HFF-Myc (cell line): ENCODE measurements around the gene CENPM.

Experiments used
- DNase-seq: peaks from one replicate; pipeline ENCODE4 v3.0.0-alpha.2; 2011; ENCODE audit warnings: low read depth; ENCODE audit errors: extremely low read depth
- H3K4me3 ChIP-seq: replicated peaks from 2 replicates; pipeline ENCODE4 v1.5.1; 2011; ENCODE audit warnings: low read depth, mild to moderate bottlenecking, control low read depth, low read length
- CTCF ChIP-seq: IDR thresholded peaks from 2 replicates; pipeline ENCODE4 v1.5.1; 2012; ENCODE audit warnings: mild to moderate bottlenecking, low read depth, low read length, control low read depth; ENCODE audit errors: missing control alignments

The CENPM gene

GRCh38 chr22:41966607-41967240 is 19.8 kb upstream of the CENPM start:
- TF ChIP-seq CTCF: peak; percentile 41
- DNase-seq: peak; percentile 65
- H3K4me3 ChIP-seq: no peak overlapping the region

- H3K4me3 ChIP-seq: no peak overlapping the region
- no peak for TF ChIP-seq CTCF
- no peak for DNase-seq
Measured at GRCh38 chr22:41966225-41966606, 19.3 kb upstream of the CENPM start.

- no peak overlapping the region for H3K4me3 ChIP-seq
- no peak for TF ChIP-seq CTCF
- no peak for DNase-seq
Measured at GRCh38 chr22:41964112-41964491, 17.1 kb upstream of the CENPM start.

GRCh38 chr22:41963453-41964111 is 16.6 kb upstream of the CENPM start:
- no peak overlapping the region for H3K4me3 ChIP-seq
- no peak for DNase-seq
- TF ChIP-seq CTCF: no peak

- H3K4me3 ChIP-seq: no peak overlapping the region
- TF ChIP-seq CTCF: no peak
- no peak for DNase-seq
Measured at GRCh38 chr22:41957941-41958556, 11.1 kb upstream of the CENPM start.

- H3K4me3 ChIP-seq: no peak overlapping the region
- no peak for TF ChIP-seq CTCF
- DNase-seq: no peak
Measured at GRCh38 chr22:41952713-41953112, 5.8 kb upstream of the CENPM start.
